Keratinocyte (primary cell): ENCODE measurements around the gene PLEKHO1.

ENCODE experiments used
- EZH2 ChIP-seq: IDR thresholded peaks from one replicate; pipeline ENCODE4 v1.6.1; 2012; ENCODE audit warnings: inconsistent platforms, mild to moderate bottlenecking, low read length, moderate library complexity
- TF ChIP-seq, protein P1 (sequence below), 3 experiments: IDR thresholded peaks in 1 of 3; conservative IDR thresholded peaks in 1 of 3; optimal IDR thresholded peaks in 1 of 3; 2 replicates in 2 of 3; 3 replicates in 1 of 3; pipeline versions ENCODE3 to v1.5.1; 2011; ENCODE audit warnings: low read length in 3 of 3, mild to moderate bottlenecking in 3 of 3, moderate library complexity in 2 of 3, control low read depth in 1 of 3, inconsistent platforms in 1 of 3; ENCODE audit not compliant: insufficient read depth in 2 of 3; ENCODE audit errors: extremely low read depth in 1 of 3

DNA sequence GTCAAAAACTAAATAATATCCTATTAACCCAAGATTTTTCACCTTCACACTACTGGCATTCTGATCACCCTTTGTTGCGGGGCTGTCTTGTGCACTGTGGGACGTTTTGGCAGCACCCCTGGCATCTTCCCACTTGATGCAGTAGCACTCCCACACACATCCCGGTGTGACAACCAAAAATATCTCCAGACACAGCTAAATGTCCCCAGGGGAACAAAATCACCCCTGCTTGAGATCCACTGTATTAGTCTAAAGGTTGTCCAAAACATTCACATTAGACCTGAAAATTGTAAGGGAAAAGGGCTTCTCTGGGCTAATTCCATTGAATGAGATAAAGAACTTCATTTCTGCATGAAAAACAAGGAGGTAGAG is 37.8 kb downstream of the PLEKHO1 start:
- no peak for TF ChIP-seq EZH2
- TF ChIP-seq, protein P1, sequence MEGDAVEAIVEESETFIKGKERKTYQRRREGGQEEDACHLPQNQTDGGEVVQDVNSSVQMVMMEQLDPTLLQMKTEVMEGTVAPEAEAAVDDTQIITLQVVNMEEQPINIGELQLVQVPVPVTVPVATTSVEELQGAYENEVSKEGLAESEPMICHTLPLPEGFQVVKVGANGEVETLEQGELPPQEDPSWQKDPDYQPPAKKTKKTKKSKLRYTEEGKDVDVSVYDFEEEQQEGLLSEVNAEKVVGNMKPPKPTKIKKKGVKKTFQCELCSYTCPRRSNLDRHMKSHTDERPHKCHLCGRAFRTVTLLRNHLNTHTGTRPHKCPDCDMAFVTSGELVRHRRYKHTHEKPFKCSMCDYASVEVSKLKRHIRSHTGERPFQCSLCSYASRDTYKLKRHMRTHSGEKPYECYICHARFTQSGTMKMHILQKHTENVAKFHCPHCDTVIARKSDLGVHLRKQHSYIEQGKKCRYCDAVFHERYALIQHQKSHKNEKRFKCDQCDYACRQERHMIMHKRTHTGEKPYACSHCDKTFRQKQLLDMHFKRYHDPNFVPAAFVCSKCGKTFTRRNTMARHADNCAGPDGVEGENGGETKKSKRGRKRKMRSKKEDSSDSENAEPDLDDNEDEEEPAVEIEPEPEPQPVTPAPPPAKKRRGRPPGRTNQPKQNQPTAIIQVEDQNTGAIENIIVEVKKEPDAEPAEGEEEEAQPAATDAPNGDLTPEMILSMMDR (optimal IDR thresholded peaks at IDR 0.05 in 1 of 3, IDR thresholded peaks at IDR 0.05 in 1 of 3, conservative IDR thresholded peaks at IDR 0.05 in 1 of 3; ENCODE audit: extremely low read depth in 1 of 3, insufficient read depth in 2 of 3, low read length in 3 of 3), result no peak
